Tibial nerve (tissue), 4 donors: Measurements from ENCODE around the gene PTPRT. TPM values are rescaled to one million over a fixed set of nuclear protein-coding genes. Genes with fewer than 3 reads are reported as not detected.

ENCODE experiments used
- DNase-seq, 2 donors: peaks; one replicate each; pipeline ENCODE4 v3.0.0-alpha.2; 2019; ENCODE audit warnings: low spot score in 2 of 2
- H3K27ac ChIP-seq, 4 donors: fragments of 200-600 bp; sonication (generic) in 3 of 4; one replicate each; pipeline ENCODE4 v1.5.1; 2017 to 2019; ENCODE audit warnings: mild to moderate bottlenecking in 1 of 4
- H3K27me3 ChIP-seq, 2 donors: fragments of 200-600 bp; sonication (generic) in 1 of 2; one replicate each; pipeline versions ENCODE4 v1.5.1 to v1.6.0; 2017 to 2019
- H3K36me3 ChIP-seq, 3 donors: fragments of 200-600 bp; sonication (generic); one replicate each; pipeline ENCODE4 v1.5.1; 2018 to 2019
- H3K4me1 ChIP-seq, 4 donors: fragments of 200-600 bp; sonication (generic) in 3 of 4; one replicate each; pipeline ENCODE4 v1.5.1; 2017 to 2019
- H3K4me3 ChIP-seq, 4 donors: fragments of 200-600 bp; sonication (generic) in 3 of 4; one replicate each; pipeline ENCODE4 v1.5.1; 2017 to 2019; ENCODE audit warnings: mild to moderate bottlenecking in 1 of 4, moderate library complexity in 1 of 4
- H3K9me3 ChIP-seq, 4 donors: fragments of 200-600 bp; sonication (generic) in 3 of 4; one replicate each; pipeline ENCODE4 v1.5.1; 2017 to 2019
- CTCF ChIP-seq, 5 experiments: fragments of 200-600 bp in 3 of 5; fragments of 450-650 bp in 2 of 5; sonication (generic) in 3 of 5; IDR thresholded peaks; one replicate each; pipeline ENCODE4 v1.5.1; 2016 to 2019; ENCODE audit warnings: antibody characterized with exemption in 5 of 5, mild to moderate bottlenecking in 3 of 5, moderate library complexity in 2 of 5
- EP300 ChIP-seq, 2 donors: sonication (generic); formaldehyde crosslinking; IDR thresholded peaks; one replicate each; pipeline ENCODE4 v1.6.1; 2017; ENCODE audit warnings: antibody characterized with exemption in 2 of 2, mild to moderate bottlenecking in 1 of 2
- POLR2A ChIP-seq, 2 donors: fragments of 450-650 bp; IDR thresholded peaks; one replicate each; pipeline ENCODE4 v1.6.1; 2017; ENCODE audit warnings: antibody characterized with exemption in 2 of 2, mild to moderate bottlenecking in 2 of 2, moderate library complexity in 2 of 2
- WGBS, 2 donors: methylation state at CpG; one replicate each; pipeline ENCODE4 v1.1.5; 2018; 5-methylcytosine and 5-hydroxymethylcytosine counted together
- total RNA-seq, 4 donors: library from RNA; depleted of rRNA; stranded (reverse); fragments of >200 nt; gene quantifications; one replicate each; pipeline ENCODE4 v1.1.0, GENCODE V29; 2016

The PTPRT gene
- total RNA-seq, 4 donors from 2014 or later: under 0.01 TPM; not detected in 3

GRCh38 chr20:42894483-42894882, 295.2 kb downstream of the PTPRT start:
- Histone ChIP-seq H3K4me1 (no peaks in the 10 kb centered on the region), H3K9me3 (peaks cover 0 to 3% (median 0%) of the 10 kb centered on the region in 4 donors), H3K27me3 (no peaks in the 10 kb centered on the region), H3K36me3 (no peaks in the 10 kb centered on the region), H3K4me3 (no peak overlapping the region), H3K27ac (no peak overlapping the region)
- WGBS, 2 donors: 61 to 67% methylated on average over 3 of the region's 3 CpGs
- no peak for TF ChIP-seq CTCF (IDR thresholded peaks at IDR 0.05)
- no peak for TF ChIP-seq POLR2A (IDR thresholded peaks at IDR 0.05)
- no peak for TF ChIP-seq EP300 (IDR thresholded peaks at IDR 0.05)
- DNase-seq: no peak

GRCh38 chr20:42889517-42889916, 300.2 kb downstream of the PTPRT start:
- H3K36me3 ChIP-seq: no peaks in the 10 kb centered on the region
- no peak for DNase-seq
- H3K27ac ChIP-seq: no peak overlapping the region
- no peaks in the 10 kb centered on the region for H3K4me1 ChIP-seq
- no peak overlapping the region for H3K4me3 ChIP-seq
- no peaks in the 10 kb centered on the region for H3K27me3 ChIP-seq
- TF ChIP-seq CTCF (IDR thresholded peaks at IDR 0.05) (no peak), EP300 (IDR thresholded peaks at IDR 0.05) (no peak)
- H3K9me3 ChIP-seq: peaks cover 0 to 3% (median 0%) of the 10 kb centered on the region in 4 donors
- 72 to 84% methylated on average over 3 of the region's 3 CpGs for WGBS, 2 donors

- Histone ChIP-seq H3K4me1 (no peaks in the 10 kb centered on the region), H3K36me3 (no peaks in the 10 kb centered on the region), H3K4me3 (no peak overlapping the region), H3K27ac (no peak overlapping the region), H3K27me3 (no peaks in the 10 kb centered on the region), H3K9me3 (peaks cover 0 to under 1% (median 0%) of the 10 kb centered on the region in 4 donors)
- DNase-seq: no peak
- TF ChIP-seq EP300 (IDR thresholded peaks at IDR 0.05) (no peak), CTCF (IDR thresholded peaks at IDR 0.05) (no peak), POLR2A (IDR thresholded peaks at IDR 0.05) (no peak)
- 68 to 77% methylated on average over 3 of the region's 3 CpGs for WGBS, 2 donors
These were observed 302.4 kb downstream of the PTPRT start for GRCh38 chr20:42887281-42887680.

GRCh38 chr20:42886801-42887200, 302.9 kb downstream of the PTPRT start:
- H3K4me3 ChIP-seq: no peak overlapping the region
- no peaks in the 10 kb centered on the region for H3K4me1 ChIP-seq
- no peaks in the 10 kb centered on the region for H3K27me3 ChIP-seq
- no peaks in the 10 kb centered on the region for H3K36me3 ChIP-seq
- 65 to 75% methylated on average over 2 of the region's 2 CpGs for WGBS, 2 donors
- H3K9me3 ChIP-seq: no peaks in the 10 kb centered on the region
- no peak for TF ChIP-seq CTCF (IDR thresholded peaks at IDR 0.05)
- no peak for TF ChIP-seq EP300 (IDR thresholded peaks at IDR 0.05)
- TF ChIP-seq POLR2A (IDR thresholded peaks at IDR 0.05): no peak
- no peak for DNase-seq
- H3K27ac ChIP-seq: no peak overlapping the region

- no peak for TF ChIP-seq POLR2A (IDR thresholded peaks at IDR 0.05)
- no peak for TF ChIP-seq EP300 (IDR thresholded peaks at IDR 0.05)
- no peak for TF ChIP-seq CTCF (IDR thresholded peaks at IDR 0.05)
- DNase-seq: no peak
- no peak overlapping the region for H3K4me3 ChIP-seq
- H3K36me3 ChIP-seq: no peaks in the 10 kb centered on the region
- H3K4me1 ChIP-seq: no peaks in the 10 kb centered on the region
- no peaks in the 10 kb centered on the region for H3K9me3 ChIP-seq
- 67 to 71% methylated on average over 6 of the region's 6 CpGs for WGBS, 2 donors
- no peak overlapping the region for H3K27ac ChIP-seq
- H3K27me3 ChIP-seq: no peaks in the 10 kb centered on the region
These were observed 303.7 kb downstream of the PTPRT start for GRCh38 chr20:42886046-42886445.
